Loucy (cell line): Measurements from ENCODE around the gene FRMD5.

Source experiments
- H2AFZ ChIP-seq: fragments of 200-600 bp; sonication (generic); 2 replicates; pipeline ENCODE4 v1.6.0; 2016; ENCODE audit warnings: antibody characterized with exemption, mild to moderate bottlenecking, low read length, moderate library complexity
- H3F3A ChIP-seq: fragments of 200-600 bp; 2 replicates; pipeline ENCODE4 v1.6.0; 2016; ENCODE audit warnings: antibody characterized with exemption, low read depth, mild to moderate bottlenecking
- H3K27me3 ChIP-seq: fragments of 200-600 bp; sonication (generic); 2 replicates; pipeline ENCODE4 v1.6.1; 2014; ENCODE audit warnings: low read length, mild to moderate bottlenecking; ENCODE audit not compliant: insufficient read depth, poor library complexity, severe bottlenecking
- H3K36me3 ChIP-seq: fragments of 200-600 bp; sonication (generic); 2 replicates; pipeline ENCODE4 v1.6.1; 2016; ENCODE audit warnings: low read length; ENCODE audit not compliant: insufficient read depth
- H3K4me1 ChIP-seq: fragments of 200-600 bp; sonication (generic); 2 replicates; pipeline ENCODE4 v1.5.1; 2014; ENCODE audit warnings: low read length, mild to moderate bottlenecking; ENCODE audit not compliant: insufficient read depth, poor library complexity, severe bottlenecking
- H3K4me2 ChIP-seq: fragments of 200-600 bp; sonication (generic); 2 replicates; pipeline ENCODE4 v1.6.0; 2014; ENCODE audit warnings: antibody characterized with exemption, low read length, low read depth, mild to moderate bottlenecking; ENCODE audit not compliant: poor library complexity, severe bottlenecking
- H3K4me3 ChIP-seq: fragments of 200-600 bp; sonication (generic); 2 replicates; pipeline ENCODE4 v1.5.1; 2014; ENCODE audit warnings: low read length, mild to moderate bottlenecking, mixed read lengths; ENCODE audit not compliant: poor library complexity, severe bottlenecking
- H3K79me2 ChIP-seq: fragments of 200-600 bp; sonication (generic); 2 replicates; pipeline ENCODE4 v1.6.1; 2014; ENCODE audit warnings: low read length; ENCODE audit not compliant: insufficient read depth
- H3K9ac ChIP-seq: fragments of 200-600 bp; sonication (generic); 2 replicates; pipeline ENCODE4 v1.6.0; 2014; ENCODE audit warnings: mild to moderate bottlenecking, low read depth, low read length, moderate library complexity; ENCODE audit not compliant: poor library complexity, severe bottlenecking
- H3K9me2 ChIP-seq: fragments of 200-600 bp; sonication (generic); replicated peaks from 2 replicates; pipeline ENCODE4 v1.6.1; 2016; ENCODE audit warnings: low read depth, low read length, mixed read lengths
- H3K9me3 ChIP-seq: fragments of 200-600 bp; sonication (generic); 2 replicates; pipeline ENCODE4 v1.6.1; 2014; ENCODE audit warnings: mild to moderate bottlenecking, antibody characterized with exemption, low read length, low read depth; ENCODE audit not compliant: insufficient read depth
- H4K20me1 ChIP-seq: fragments of 200-600 bp; sonication (generic); 2 replicates; pipeline ENCODE4 v1.6.0; 2014; ENCODE audit warnings: antibody characterized with exemption, low read length, mild to moderate bottlenecking; ENCODE audit not compliant: insufficient read depth, poor library complexity, severe bottlenecking
- EZH2phosphoT487 ChIP-seq: fragments of 200-600 bp; IDR thresholded peaks from 2 replicates; pipeline ENCODE4 v1.6.1; 2018; ENCODE audit warnings: antibody characterized with exemption, mild to moderate bottlenecking, moderate library complexity, borderline replicate concordance
- TF ChIP-seq, protein P1 (sequence below): fragments of 200-600 bp; sonication (generic); conservative IDR thresholded peaks from 2 replicates; pipeline ENCODE4 v1.5.1; 2014; ENCODE audit warnings: mild to moderate bottlenecking, antibody characterized with exemption, low read length

FRMD5 gene

DNA sequence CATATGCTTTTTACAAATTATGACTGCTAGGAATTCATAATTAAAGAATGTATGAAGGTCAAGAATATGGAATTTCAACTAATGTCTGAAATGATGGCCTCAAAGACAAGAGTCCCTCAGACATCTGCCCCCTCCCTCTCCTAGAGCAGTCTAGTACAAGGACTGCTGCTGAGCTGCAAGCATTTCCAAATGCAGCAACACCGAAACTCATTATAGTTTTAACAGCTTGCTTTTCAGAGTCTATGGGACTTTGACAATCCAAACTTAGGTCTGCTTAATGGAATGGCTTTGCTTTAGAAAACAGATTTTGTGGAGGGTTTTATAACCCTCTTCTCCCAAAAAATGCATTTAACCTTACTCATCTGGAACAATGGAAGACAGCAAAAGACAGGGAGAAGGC, 252.9 kb downstream of the FRMD5 start:
- Histone ChIP-seq H3K79me2 (no peaks in the 10 kb centered on the region), H3K4me1 (no peaks in the 10 kb centered on the region), H3K36me3 (no peaks in the 10 kb centered on the region), H2AFZ (no peak overlapping the region), H3F3A (no peaks in the 10 kb centered on the region), H3K4me2 (no peak overlapping the region), H3K9ac (no peak overlapping the region), H3K4me3 (no peak overlapping the region), H3K9me2 (no peaks in the 10 kb centered on the region), H3K27me3 (no peaks in the 10 kb centered on the region), H3K9me3 (no peaks in the 10 kb centered on the region), H4K20me1 (no peaks in the 10 kb centered on the region)
- TF ChIP-seq, protein P1, sequence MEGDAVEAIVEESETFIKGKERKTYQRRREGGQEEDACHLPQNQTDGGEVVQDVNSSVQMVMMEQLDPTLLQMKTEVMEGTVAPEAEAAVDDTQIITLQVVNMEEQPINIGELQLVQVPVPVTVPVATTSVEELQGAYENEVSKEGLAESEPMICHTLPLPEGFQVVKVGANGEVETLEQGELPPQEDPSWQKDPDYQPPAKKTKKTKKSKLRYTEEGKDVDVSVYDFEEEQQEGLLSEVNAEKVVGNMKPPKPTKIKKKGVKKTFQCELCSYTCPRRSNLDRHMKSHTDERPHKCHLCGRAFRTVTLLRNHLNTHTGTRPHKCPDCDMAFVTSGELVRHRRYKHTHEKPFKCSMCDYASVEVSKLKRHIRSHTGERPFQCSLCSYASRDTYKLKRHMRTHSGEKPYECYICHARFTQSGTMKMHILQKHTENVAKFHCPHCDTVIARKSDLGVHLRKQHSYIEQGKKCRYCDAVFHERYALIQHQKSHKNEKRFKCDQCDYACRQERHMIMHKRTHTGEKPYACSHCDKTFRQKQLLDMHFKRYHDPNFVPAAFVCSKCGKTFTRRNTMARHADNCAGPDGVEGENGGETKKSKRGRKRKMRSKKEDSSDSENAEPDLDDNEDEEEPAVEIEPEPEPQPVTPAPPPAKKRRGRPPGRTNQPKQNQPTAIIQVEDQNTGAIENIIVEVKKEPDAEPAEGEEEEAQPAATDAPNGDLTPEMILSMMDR: no peak
- TF ChIP-seq EZH2phosphoT487: no peak

DNA sequence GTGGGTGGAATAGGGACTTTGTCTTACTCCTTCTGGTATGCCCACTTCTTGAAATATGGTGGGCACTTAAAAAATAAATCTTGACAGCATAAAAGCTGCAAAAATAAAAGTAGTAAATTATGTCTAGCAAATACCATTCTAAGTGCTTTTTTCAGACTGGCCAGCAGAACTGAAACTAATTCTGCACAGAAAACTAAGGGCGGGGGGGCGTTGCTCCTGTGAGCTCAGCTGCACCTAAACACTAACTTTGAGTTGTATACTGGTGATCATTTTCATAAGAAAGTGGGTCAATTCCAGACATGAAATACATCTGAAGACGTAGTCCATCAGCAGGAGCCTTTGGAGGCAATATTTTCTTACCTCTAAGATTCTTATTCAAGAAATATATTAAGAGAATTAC, 253.5 kb downstream of the FRMD5 start:
- no peak overlapping the region for H3K9ac ChIP-seq

GRCh38 chr15:43941071-43941470, 254.0 kb downstream of the FRMD5 start:
- no peaks in the 10 kb centered on the region for H3K79me2 ChIP-seq
- H3K36me3 ChIP-seq: no peaks in the 10 kb centered on the region
- TF ChIP-seq, protein P1: no peak
- no peak for TF ChIP-seq EZH2phosphoT487
- H3K27me3 ChIP-seq: no peaks in the 10 kb centered on the region
- no peak overlapping the region for H3K9ac ChIP-seq
- no peaks in the 10 kb centered on the region for H4K20me1 ChIP-seq
- no peaks in the 10 kb centered on the region for H3K9me2 ChIP-seq
- H3K4me2 ChIP-seq: no peak overlapping the region
- H3K9me3 ChIP-seq: no peaks in the 10 kb centered on the region
- H3F3A ChIP-seq: no peaks in the 10 kb centered on the region
- H3K4me3 ChIP-seq: no peak overlapping the region
- no peaks in the 10 kb centered on the region for H3K4me1 ChIP-seq
- H2AFZ ChIP-seq: no peak overlapping the region

More for the DNA sequence above, 253.5 kb downstream of the FRMD5 start:
- no peaks in the 10 kb centered on the region for H3K4me1 ChIP-seq
- H3K9me2 ChIP-seq: no peaks in the 10 kb centered on the region
- TF ChIP-seq EZH2phosphoT487: no peak
- TF ChIP-seq, protein P1: no peak
- no peaks in the 10 kb centered on the region for H3K27me3 ChIP-seq
- H3F3A ChIP-seq: no peaks in the 10 kb centered on the region
- H3K4me2 ChIP-seq: no peak overlapping the region
- H3K79me2 ChIP-seq: no peaks in the 10 kb centered on the region
- H2AFZ ChIP-seq: no peak overlapping the region
- H4K20me1 ChIP-seq: no peaks in the 10 kb centered on the region
- no peaks in the 10 kb centered on the region for H3K36me3 ChIP-seq
- no peaks in the 10 kb centered on the region for H3K9me3 ChIP-seq
- no peak overlapping the region for H3K4me3 ChIP-seq
